Caco-2 (cell line): ENCODE results near the gene NHLRC4. TPM values are rescaled to one million over a fixed set of nuclear protein-coding genes. Genes with fewer than 3 reads are reported as not detected.

Experiments
- BruUV-seq: library from RNA; stranded (reverse); fragments of 400-500 nt; replicated peaks from 2 replicates; lab custom pipeline; 2021; lab: Mats Ljungman, UMichigan
- CTCF ChIA-PET: fragments of 300-600 bp; sonication (Branson Sonifier 250); formaldehyde crosslinking; loops from one replicate; lab custom pipeline; 2022; ENCODE audit warnings: antibody characterized with exemption; lab: Charles Lee
- POLR2A ChIA-PET: fragments of 300-600 bp; sonication (Branson Sonifier 250); formaldehyde crosslinking; loops from one replicate; lab custom pipeline; 2022; ENCODE audit warnings: antibody characterized with exemption; lab: Charles Lee
- DNase-seq, 2 experiments: peaks; one replicate each; pipeline versions ENCODE4 v3.0.0 to v3.0.0-alpha.2; 2020 to 2022
- H3K27me3 ChIP-seq: replicated peaks from 2 replicates; pipeline ENCODE4 v1.6.0; 2011; ENCODE audit warnings: low read length; ENCODE audit not compliant: control insufficient read depth, insufficient read depth
- H3K36me3 ChIP-seq: 2 replicates; pipeline ENCODE4 v1.5.1; 2011; ENCODE audit warnings: low read length; ENCODE audit not compliant: control insufficient read depth, insufficient read depth
- H3K4me1 ChIP-seq: fragments of 250-450 bp; sonication (Bioruptor Pico); 2 replicates; pipeline ENCODE4 v1.5.1; 2020; ENCODE audit warnings: mild to moderate bottlenecking
- H3K4me3 ChIP-seq: 2 replicates; pipeline ENCODE4 v1.5.1; 2011; ENCODE audit warnings: low read depth, mild to moderate bottlenecking, control low read depth, low read length
- H3K9me3 ChIP-seq: fragments of 250-450 bp; sonication (Bioruptor Pico); 2 replicates; pipeline ENCODE4 v1.5.1; 2020; ENCODE audit warnings: mild to moderate bottlenecking, moderate library complexity
- H3K27ac Mint-ChIP-seq: one replicate; pipeline ENCODE4 v1.8.0; 2022; ENCODE audit warnings: mixed read lengths; ENCODE audit not compliant: unreplicated experiment
- H3K27me3 Mint-ChIP-seq: one replicate; pipeline ENCODE4 v1.8.0; 2022; ENCODE audit warnings: mixed read lengths; ENCODE audit not compliant: insufficient read depth, unreplicated experiment
- H3K36me3 Mint-ChIP-seq: one replicate; pipeline ENCODE4 v1.8.0; 2022; ENCODE audit warnings: mild to moderate bottlenecking, mixed read lengths; ENCODE audit not compliant: insufficient read depth, unreplicated experiment
- H3K4me1 Mint-ChIP-seq: one replicate; pipeline ENCODE4 v1.8.0; 2022; ENCODE audit warnings: low read depth, mixed read lengths; ENCODE audit not compliant: unreplicated experiment
- H3K4me3 Mint-ChIP-seq: one replicate; pipeline ENCODE4 v1.8.0; 2022; ENCODE audit warnings: mild to moderate bottlenecking, moderate library complexity, mixed read lengths; ENCODE audit not compliant: unreplicated experiment
- H3K9me3 Mint-ChIP-seq: one replicate; pipeline ENCODE4 v1.8.0; 2022; ENCODE audit warnings: mixed read lengths; ENCODE audit not compliant: unreplicated experiment
- intact Hi-C: fragments of 100-400 bp; cut with micrococcal nuclease; formaldehyde crosslinking; loops from one replicate; pipeline ENCODE4 v1.10.0; 2022; ENCODE audit not compliant: unreplicated experiment
- total RNA-seq: library from RNA; stranded (reverse); gene quantifications from 2 replicates; pipeline ENCODE4 v1.2.3, GENCODE V29; 2022
- TF ChIP-seq, protein P1 (sequence below), 2 experiments: fragments of 200-600 bp in 1 of 2; IDR thresholded peaks; 1 replicate in 1 of 2; 2 replicates in 1 of 2; pipeline versions ENCODE4 v1.5.1 to v1.8.0; 2011 to 2022; ENCODE audit warnings: antibody characterized with exemption in 1 of 2, control low read depth in 1 of 2, inconsistent platforms in 1 of 2, low read depth in 1 of 2, low read length in 1 of 2, mild to moderate bottlenecking in 1 of 2, moderate library complexity in 1 of 2; ENCODE audit not compliant: insufficient read depth in 1 of 2, severe bottlenecking in 1 of 2, unreplicated experiment in 1 of 2

The NHLRC4 gene
- total RNA-seq, 1 experiment from 2014 or later = not detected

DNA sequence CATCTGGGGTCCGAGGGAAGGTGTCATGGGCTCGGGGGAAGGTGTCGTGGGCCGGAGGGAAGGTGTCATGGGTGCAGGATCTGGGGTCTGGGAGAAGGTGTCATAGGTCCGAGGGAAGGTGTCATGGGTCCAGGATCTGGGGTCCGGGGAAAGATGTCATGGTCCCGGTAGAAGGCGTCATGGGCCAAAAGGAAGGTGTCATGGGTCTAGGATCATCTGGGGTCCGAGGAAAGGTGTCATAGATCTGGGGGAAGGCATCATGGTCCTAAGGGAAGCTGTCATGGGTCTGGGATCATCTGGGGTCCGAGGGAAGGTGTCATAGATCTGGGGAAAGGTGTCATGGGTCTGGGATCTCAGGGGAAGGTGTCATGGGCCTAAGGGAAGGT lies 24.0 kb downstream of the NHLRC4 start:
- Histone ChIP-seq H3K36me3 (no peaks in the 10 kb centered on the region; the same call in 1 of the 2 replicates), H3K27me3 (no peaks in the 10 kb centered on the region), H3K4me3 (peak overlapping the region; percentile 62), H3K4me1 (peaks cover 32% of the 10 kb centered on the region), H3K9me3 (no peaks in the 10 kb centered on the region)
- intact Hi-C loops = no loop called here
- CTCF ChIA-PET = interaction anchor here (0.8 kb wide), 1 partner anchor 46 kb away, joined by 4 read pairs; no protein-coding TSS in a partner anchor
- peak overlapping the region; percentile 75 for H3K4me3 Mint-ChIP-seq
- H3K9me3 Mint-ChIP-seq = no peaks in the 10 kb centered on the region
- H3K27me3 Mint-ChIP-seq = no peaks in the 10 kb centered on the region
- H3K36me3 Mint-ChIP-seq = peaks cover 37% of the 10 kb centered on the region
- no TSS peak for BruUV-seq
- H3K27ac Mint-ChIP-seq = peak overlapping the region; percentile 37
- DNase-seq = no peak
- POLR2A ChIA-PET = interaction anchor here (0.6 to 1.2 kb wide), 2 partner anchors 356 to 1565 kb away, joined by 5 to 6 read pairs; partner anchors contain the start of gene TRAF7
- TF ChIP-seq, protein P1, sequence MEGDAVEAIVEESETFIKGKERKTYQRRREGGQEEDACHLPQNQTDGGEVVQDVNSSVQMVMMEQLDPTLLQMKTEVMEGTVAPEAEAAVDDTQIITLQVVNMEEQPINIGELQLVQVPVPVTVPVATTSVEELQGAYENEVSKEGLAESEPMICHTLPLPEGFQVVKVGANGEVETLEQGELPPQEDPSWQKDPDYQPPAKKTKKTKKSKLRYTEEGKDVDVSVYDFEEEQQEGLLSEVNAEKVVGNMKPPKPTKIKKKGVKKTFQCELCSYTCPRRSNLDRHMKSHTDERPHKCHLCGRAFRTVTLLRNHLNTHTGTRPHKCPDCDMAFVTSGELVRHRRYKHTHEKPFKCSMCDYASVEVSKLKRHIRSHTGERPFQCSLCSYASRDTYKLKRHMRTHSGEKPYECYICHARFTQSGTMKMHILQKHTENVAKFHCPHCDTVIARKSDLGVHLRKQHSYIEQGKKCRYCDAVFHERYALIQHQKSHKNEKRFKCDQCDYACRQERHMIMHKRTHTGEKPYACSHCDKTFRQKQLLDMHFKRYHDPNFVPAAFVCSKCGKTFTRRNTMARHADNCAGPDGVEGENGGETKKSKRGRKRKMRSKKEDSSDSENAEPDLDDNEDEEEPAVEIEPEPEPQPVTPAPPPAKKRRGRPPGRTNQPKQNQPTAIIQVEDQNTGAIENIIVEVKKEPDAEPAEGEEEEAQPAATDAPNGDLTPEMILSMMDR (IDR thresholded peaks at IDR 0.05; ENCODE audit: insufficient read depth in 1 of 2, low read depth in 1 of 2, low read length in 1 of 2, severe bottlenecking in 1 of 2, unreplicated experiment in 1 of 2) = no peak
- peaks cover 25% of the 10 kb centered on the region for H3K4me1 Mint-ChIP-seq

DNA sequence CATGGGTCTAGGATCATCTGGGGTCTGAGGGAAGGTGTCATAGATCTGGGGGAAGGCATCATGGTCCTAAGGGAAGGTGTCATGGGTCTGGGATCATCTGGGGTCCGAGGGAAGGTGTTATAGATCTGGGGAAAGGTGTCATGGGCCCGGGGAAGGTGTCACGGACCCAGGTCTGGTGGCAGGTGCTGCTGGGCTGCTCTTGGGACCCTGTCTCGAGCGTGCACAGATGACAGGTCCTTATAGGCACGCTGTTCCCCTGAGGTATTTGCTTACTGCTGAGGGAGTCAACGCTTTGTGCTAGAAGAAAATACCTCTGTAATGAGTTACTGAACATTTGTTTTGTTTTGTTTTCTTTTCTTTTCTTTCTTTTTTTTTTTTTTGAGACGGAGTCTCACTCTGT lies 24.4 kb downstream of the NHLRC4 start:
- Mint-ChIP-seq H3K4me3 (peak overlapping the region; percentile 75), H3K36me3 (peaks cover 37% of the 10 kb centered on the region), H3K27me3 (no peaks in the 10 kb centered on the region), H3K27ac (peak overlapping the region; percentile 37), H3K9me3 (no peaks in the 10 kb centered on the region), H3K4me1 (peaks cover 25% of the 10 kb centered on the region)
- Histone ChIP-seq H3K4me1 (peaks cover 32% of the 10 kb centered on the region), H3K4me3 (peak overlapping the region; percentile 62), H3K36me3 (no peaks in the 10 kb centered on the region; the same call in 1 of the 2 replicates), H3K9me3 (no peaks in the 10 kb centered on the region), H3K27me3 (no peaks in the 10 kb centered on the region)
- no TSS peak for BruUV-seq
- DNase-seq = peak in 1 of 2 experiments; percentile 25
- TF ChIP-seq, protein P1 (IDR thresholded peaks at IDR 0.05; ENCODE audit: insufficient read depth in 1 of 2, low read depth in 1 of 2, low read length in 1 of 2, severe bottlenecking in 1 of 2, unreplicated experiment in 1 of 2) = no peak
- intact Hi-C loops = no loop called here
- POLR2A ChIA-PET = no interaction called here
- CTCF ChIA-PET = no interaction called here

- Histone ChIP-seq H3K27me3 (no peaks in the 10 kb centered on the region), H3K4me3 (no peak overlapping the region), H3K4me1 (peaks cover 32% of the 10 kb centered on the region), H3K36me3 (no peaks in the 10 kb centered on the region; the same call in 1 of the 2 replicates), H3K9me3 (no peaks in the 10 kb centered on the region)
- ChIA-PET POLR2A (no interaction called here), CTCF (no interaction called here)
- peak in 1 of 2 experiments; percentile 17 for DNase-seq
- peaks cover 25% of the 10 kb centered on the region for H3K4me1 Mint-ChIP-seq
- peaks cover 41% of the 10 kb centered on the region for H3K36me3 Mint-ChIP-seq
- no TSS peak for BruUV-seq
- H3K9me3 Mint-ChIP-seq = no peaks in the 10 kb centered on the region
- peak overlapping the region; percentile 75 for H3K4me3 Mint-ChIP-seq
- intact Hi-C loops = no loop called here
- TF ChIP-seq, protein P1 (IDR thresholded peaks at IDR 0.05; ENCODE audit: insufficient read depth in 1 of 2, low read depth in 1 of 2, low read length in 1 of 2, severe bottlenecking in 1 of 2, unreplicated experiment in 1 of 2) = no peak
- peak overlapping the region; percentile 66 for H3K27ac Mint-ChIP-seq
- no peaks in the 10 kb centered on the region for H3K27me3 Mint-ChIP-seq
These were observed 25.2 kb downstream of the NHLRC4 start for GRCh38 chr16:591892-592517.
